Psoas muscle (tissue), 8 donors: ENCODE data around the gene SLAMF9. TPM values are rescaled to one million over a fixed set of nuclear protein-coding genes. Genes with fewer than 3 reads are reported as not detected.

Experiments
- ATAC-seq, 4 donors: fragments of 200-7000 bp; cut with Tn5 transposase; one replicate each; pipeline ENCODE4 v1.9.1; 2020; ENCODE audit warnings: moderate library complexity in 3 of 4, mild to moderate bottlenecking in 2 of 4
- DNase-seq, 2 donors: peaks; one replicate each; pipeline ENCODE4 v3.0.0-alpha.2; 2020
- H3K27ac ChIP-seq: fragments of 200-600 bp; one replicate; pipeline ENCODE4 v1.8.0; 2022
- H3K27me3 ChIP-seq, 3 donors: fragments of 200-600 bp in 1 of 3; one replicate each; pipeline versions ENCODE4 v1.6.1 to v1.8.0; 2013 to 2022; ENCODE audit warnings: low read length in 2 of 3, mild to moderate bottlenecking in 2 of 3, moderate library complexity in 1 of 3; ENCODE audit not compliant: insufficient read depth in 3 of 3
- H3K36me3 ChIP-seq, 2 donors: fragments of 200-600 bp in 1 of 2; one replicate each; pipeline versions ENCODE4 v1.6.1 to v1.8.0; 2013 to 2022; ENCODE audit warnings: low read depth in 1 of 2, mild to moderate bottlenecking in 1 of 2, moderate library complexity in 1 of 2; ENCODE audit not compliant: insufficient read depth in 1 of 2
- H3K4me1 ChIP-seq: fragments of 200-600 bp; one replicate; pipeline ENCODE4 v1.8.0; 2022
- H3K4me3 ChIP-seq: fragments of 200-600 bp; one replicate; pipeline ENCODE4 v1.8.0; 2022; ENCODE audit warnings: mild to moderate bottlenecking
- H3K9me3 ChIP-seq: fragments of 200-600 bp; one replicate; pipeline ENCODE4 v1.8.0; 2022
- CTCF ChIP-seq: fragments of 200-600 bp; IDR thresholded peaks from one replicate; pipeline ENCODE4 v1.8.0; 2022; ENCODE audit warnings: antibody characterized with exemption
- WGBS, 3 donors: extraction: QIAGEN DNeasy Blood & Tissue Kit; methylation state at CpG; one replicate each; pipeline versions ENCODE4 v1.1.6 to v1.1.7; 2013; 5-methylcytosine and 5-hydroxymethylcytosine counted together
- intact Hi-C, 2 donors: fragments of 100-400 bp; cut with DNase I; formaldehyde crosslinking; loops; one replicate each; pipeline versions ENCODE4 v1.11.0 to v1.14.2; 2022
- polyA plus RNA-seq, 3 donors: library from polyadenylated mRNA; stranded (reverse); fragments of 200-250 nt; gene quantifications; one replicate each; pipeline ENCODE4 v1.2.3, GENCODE V29; 2013
- total RNA-seq, 4 donors: library from RNA; stranded (reverse); fragmentation: NEBNext Ultra II Directional in 2 of 4; extraction: Animal tissue kit (Norgen Biotek cat#: 25700) in 2 of 4; gene quantifications; one replicate each; pipeline versions ENCODE4 v1.2.1 to v1.2.4, GENCODE V29; 2021 to 2023
- donor health status: healthy with polysubstance abuse.
- donor health status: DM: no; HTN: no; CAD: no; lungs with moderate emphysema.
- donor health status: Bipolar disorder and iron deficiency.
- donor health status: healthy.
- donor health status: DM: yes; HTN: yes; CAD: no.
- donor health status: DM: no; HTN: no; CAD: no.
- donor health status: DM: no; HTN: no; CAD: no.
- donor health status: DM: yes; HTN: yes; CAD: no.

Gene SLAMF9
- total and polyA plus RNA-seq, 7 donors: not detected

- DNase-seq: no peak
- Histone ChIP-seq H3K27me3 (peaks cover 0 to 23% (median 0%) of the 10 kb centered on the region in 3 donors), H3K9me3 (no peaks in the 10 kb centered on the region), H3K4me1 (no peaks in the 10 kb centered on the region), H3K27ac (no peak overlapping the region), H3K4me3 (no peak overlapping the region), H3K36me3 (no peaks in the 10 kb centered on the region)
- ATAC-seq: no peak
- WGBS, 3 donors: 89 to 94% (median 93%) methylated on average over 11 of the region's 11 CpGs
- intact Hi-C loops: no loop called here
- no peak for TF ChIP-seq CTCF
These were observed 23.8 kb downstream of the SLAMF9 start for GRCh38 chr1:159930216-159930615.

- H3K9me3 ChIP-seq: no peaks in the 10 kb centered on the region
- ATAC-seq (no peak), DNase-seq (no peak)
- TF ChIP-seq CTCF: no peak
- H3K4me3 ChIP-seq: no peak overlapping the region
- WGBS, 3 donors: 80 to 83% (median 81%) methylated on average over 45 to 48 of the region's 48 CpGs
- intact Hi-C loops: loop anchor here in 1 of 2 donors (5.0 kb wide), 1 partner anchor 77 kb away; no protein-coding TSS in a partner anchor
- H3K27ac ChIP-seq: no peak overlapping the region
- H3K4me1 ChIP-seq: no peaks in the 10 kb centered on the region
- H3K27me3 ChIP-seq: peaks cover 0 to 30% (median 3%) of the 10 kb centered on the region in 3 donors
- H3K36me3 ChIP-seq: no peaks in the 10 kb centered on the region
These were observed 24.6 kb downstream of the SLAMF9 start for GRCh38 chr1:159929155-159930051.

DNA sequence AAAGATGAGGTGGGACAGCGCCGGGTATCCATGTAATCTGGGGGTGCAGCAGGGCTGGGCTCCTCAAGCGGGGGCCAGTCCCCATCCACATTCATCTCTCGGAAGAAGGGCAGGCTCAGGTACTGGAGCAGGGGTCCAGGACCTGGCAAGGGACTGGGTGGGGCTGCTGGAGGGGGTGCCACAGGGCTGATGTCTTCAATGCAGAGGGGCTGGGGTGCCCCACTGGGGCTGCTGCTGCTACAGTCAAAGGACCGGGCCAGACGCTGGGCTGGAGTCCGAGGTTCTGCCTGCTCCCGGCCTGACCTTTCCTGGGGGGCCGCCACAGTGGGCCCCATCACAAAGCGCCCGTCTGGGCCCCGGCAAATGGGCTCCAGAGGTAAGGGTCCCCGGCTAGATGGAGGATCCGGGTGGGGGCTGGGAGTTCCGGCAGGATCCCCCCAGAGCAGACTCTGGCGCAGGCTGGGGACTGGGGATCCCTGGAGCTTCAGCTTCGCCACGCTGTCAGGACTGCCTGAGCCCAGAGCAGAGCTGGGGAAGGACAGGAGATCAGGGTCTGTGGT, 25.5 kb downstream of the SLAMF9 start:
- WGBS, 3 donors: 94 to 96% (median 95%) methylated on average over 18 of the region's 18 CpGs
- intact Hi-C loops: loop anchor here in 1 of 2 donors (5.0 kb wide), 1 partner anchor 76 kb away; no protein-coding TSS in a partner anchor
- ATAC-seq (no peak), DNase-seq (no peak)
- Histone ChIP-seq H3K27ac (no peak overlapping the region), H3K9me3 (no peaks in the 10 kb centered on the region), H3K4me1 (no peaks in the 10 kb centered on the region), H3K27me3 (peaks cover 0 to 30% (median 3%) of the 10 kb centered on the region in 3 donors), H3K36me3 (no peaks in the 10 kb centered on the region), H3K4me3 (no peak overlapping the region)
- TF ChIP-seq CTCF: no peak

- intact Hi-C loops: loop anchor here in 1 of 2 donors (5.0 kb wide), 1 partner anchor 76 kb away; no protein-coding TSS in a partner anchor
- Histone ChIP-seq H3K36me3 (no peaks in the 10 kb centered on the region), H3K9me3 (no peaks in the 10 kb centered on the region), H3K27me3 (peaks cover 0 to 30% (median 3%) of the 10 kb centered on the region in 3 donors), H3K27ac (no peak overlapping the region), H3K4me3 (no peak overlapping the region), H3K4me1 (no peaks in the 10 kb centered on the region)
- ATAC-seq (no peak), DNase-seq (no peak)
- 77 to 81% (median 81%) methylated on average over 13 of the region's 13 CpGs for WGBS, 3 donors
- TF ChIP-seq CTCF: no peak
These were observed 26.1 kb downstream of the SLAMF9 start for GRCh38 chr1:159927849-159928431.
